NOMO-1 treated with dmso at 0.1 percent for 144 hours (cell line): ENCODE results near the gene VN1R5.
"Not testable (repeated sequence)": the region's sequence is repeated elsewhere in the genome, so short reads cannot be mapped to it uniquely, and the experiment has no call there.

Experiments
- DNase-seq: peaks from one replicate; lab custom pipeline; 2025; ENCODE audit not compliant: unreplicated experiment; lab: John Stamatoyannopoulos, UW

The VN1R5 gene

GRCh38 chr1:247270003-247270402, 14.1 kb downstream of the VN1R5 start:
- DNase-seq, result no peak

DNA sequence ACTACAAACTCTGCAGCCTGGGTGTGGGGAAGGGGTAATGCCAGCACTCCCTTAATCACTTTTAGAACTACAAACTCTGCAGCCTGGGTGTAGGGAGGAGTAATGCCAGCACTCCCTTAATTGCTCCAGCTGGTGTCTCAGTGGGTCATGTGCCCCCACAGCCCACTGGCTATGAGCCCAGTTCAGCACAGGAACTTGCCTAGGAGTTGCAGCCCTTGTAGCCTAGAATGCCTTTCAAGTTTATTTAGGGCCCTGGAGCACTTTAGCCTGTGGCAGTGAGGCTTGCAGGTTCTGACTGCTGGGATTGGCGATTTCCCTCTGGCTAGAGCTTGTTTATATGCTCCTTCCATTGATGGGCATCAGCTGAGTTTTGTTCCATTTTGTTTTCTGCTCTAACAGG, 17.1 kb downstream of the VN1R5 start:
- no peak for DNase-seq

DNA sequence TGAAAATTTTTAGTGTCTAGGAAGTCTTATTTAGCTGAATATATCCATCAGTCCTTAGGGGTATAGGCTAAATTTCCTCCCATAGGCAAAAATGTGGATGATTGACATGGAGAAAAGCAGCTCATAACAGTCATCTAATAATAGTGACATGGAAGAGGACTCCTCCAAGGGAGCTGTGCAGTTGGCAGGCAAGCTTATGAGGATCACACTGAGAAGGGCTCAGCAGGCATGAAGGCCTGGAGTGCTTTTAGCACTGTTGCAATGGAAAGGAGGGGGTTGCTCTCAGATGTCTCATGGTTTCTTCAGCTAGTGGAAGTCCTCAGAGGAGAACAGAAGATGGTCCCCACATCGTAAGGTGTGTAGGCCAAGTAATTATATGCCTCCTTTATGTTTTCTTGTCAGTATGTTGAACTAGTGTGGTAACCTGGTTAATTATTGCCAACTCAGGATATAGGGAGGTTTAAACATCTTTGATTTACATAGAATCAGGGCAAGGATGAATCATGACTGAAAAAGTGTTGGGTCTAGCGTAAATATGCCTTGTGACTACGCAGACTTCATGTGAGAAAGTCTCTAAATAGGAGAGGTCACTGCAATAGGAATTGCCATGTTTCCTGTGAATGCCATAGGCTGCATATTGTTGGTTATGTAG, 18.9 kb downstream of the VN1R5 start:
- DNase-seq, result no peak

- DNase-seq, result no peak
Observed at GRCh38 chr1:247277191-247277590, 21.3 kb downstream of the VN1R5 start.

- no peak for DNase-seq
Observed at GRCh38 chr1:247281001-247281574, 25.2 kb downstream of the VN1R5 start.

- DNase-seq, result no peak
Observed at GRCh38 chr1:247286134-247286670, 30.3 kb downstream of the VN1R5 start.

GRCh38 chr1:247287460-247287859, 31.6 kb downstream of the VN1R5 start:
- DNase-seq, result no peak

GRCh38 chr1:247288341-247288740, 32.5 kb downstream of the VN1R5 start:
- DNase-seq, result no peak

- not testable (repeated sequence) for DNase-seq
Observed at GRCh38 chr1:247289274-247289892, 33.5 kb downstream of the VN1R5 start.

DNA sequence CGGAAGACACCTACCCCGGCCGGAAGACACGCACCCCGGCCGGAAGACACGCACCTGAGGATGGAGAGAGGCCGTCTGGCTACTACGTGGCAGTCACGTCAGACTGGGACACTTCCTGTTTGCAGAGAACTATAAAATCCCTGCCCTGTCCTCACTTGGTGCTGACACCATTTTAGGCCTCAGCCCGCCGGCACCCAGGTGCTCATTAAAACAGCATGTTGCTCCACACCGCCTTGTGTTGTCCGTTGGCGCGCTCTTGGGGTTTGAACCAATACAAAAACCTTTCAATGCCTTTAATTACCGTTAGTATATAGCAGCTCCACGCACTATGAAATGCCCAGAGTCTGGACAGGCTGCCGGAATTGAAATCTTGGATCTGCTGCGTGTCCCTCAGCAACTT, 34.7 kb downstream of the VN1R5 start:
- no peak for DNase-seq

GRCh38 chr1:247291161-247291560, 35.3 kb downstream of the VN1R5 start:
- no peak for DNase-seq

DNA sequence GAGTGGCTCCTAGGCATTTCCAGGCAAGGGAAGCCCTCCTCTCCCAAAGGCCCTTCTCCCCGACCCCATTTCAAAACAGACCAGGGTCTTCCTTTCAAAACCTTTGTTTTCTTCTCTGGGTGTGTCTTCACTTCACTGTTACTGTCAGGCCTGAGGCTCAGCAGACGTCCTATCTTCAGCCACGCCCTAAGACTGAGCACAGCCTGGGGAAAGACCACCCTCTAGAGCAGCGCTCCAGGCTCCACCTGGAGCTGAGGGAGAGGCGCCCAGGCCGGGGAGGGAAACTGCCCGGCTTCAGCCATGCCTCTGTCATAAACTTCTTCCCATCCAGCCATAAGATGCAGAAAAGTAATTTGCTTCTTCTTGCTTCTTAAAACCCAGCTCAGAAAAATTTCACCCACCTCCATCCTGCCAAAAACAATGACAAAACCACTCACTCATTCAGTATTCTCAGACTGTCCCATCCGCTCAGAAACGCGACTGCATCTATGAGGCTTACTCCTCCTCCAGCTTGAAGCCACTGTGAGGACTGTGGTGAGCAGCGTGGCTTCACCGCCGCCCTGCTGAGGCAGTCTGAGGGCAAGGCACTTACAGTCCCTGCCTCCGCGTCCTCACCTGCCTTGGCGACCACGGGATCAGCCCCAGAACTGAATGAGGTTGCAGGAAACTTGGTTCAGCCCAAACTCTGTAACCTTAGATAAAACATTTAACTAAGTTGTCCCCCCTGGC, 36.1 kb downstream of the VN1R5 start:
- no peak for DNase-seq

- no peak for DNase-seq
Observed at GRCh38 chr1:247293047-247293446, 37.2 kb downstream of the VN1R5 start.

DNA sequence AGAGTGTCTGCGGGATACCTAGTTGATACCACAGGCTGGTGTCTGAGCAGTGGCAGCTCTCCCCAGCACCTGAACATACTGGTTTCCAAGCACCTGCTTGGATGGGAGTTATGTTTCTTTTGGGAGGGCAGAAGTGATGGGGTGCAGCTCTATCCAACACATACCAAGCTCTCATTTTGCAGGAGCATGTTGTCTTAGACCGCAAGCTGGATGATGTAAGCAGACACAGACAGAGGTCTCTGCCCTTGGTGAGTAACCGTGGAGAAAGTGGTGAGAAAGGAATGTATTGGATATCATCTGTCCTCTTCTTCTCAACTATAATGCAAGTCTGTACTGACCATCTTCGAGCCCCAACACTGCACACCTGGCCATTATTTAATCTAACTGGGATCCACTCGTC, 38.4 kb downstream of the VN1R5 start:
- no peak for DNase-seq

- DNase-seq, result no peak
Observed at GRCh38 chr1:247295274-247295684, 39.4 kb downstream of the VN1R5 start.

- DNase-seq, result no peak
Observed at GRCh38 chr1:247295746-247296145, 39.9 kb downstream of the VN1R5 start.

- DNase-seq, result no peak
Observed at GRCh38 chr1:247296599-247297180, 40.8 kb downstream of the VN1R5 start.

DNA sequence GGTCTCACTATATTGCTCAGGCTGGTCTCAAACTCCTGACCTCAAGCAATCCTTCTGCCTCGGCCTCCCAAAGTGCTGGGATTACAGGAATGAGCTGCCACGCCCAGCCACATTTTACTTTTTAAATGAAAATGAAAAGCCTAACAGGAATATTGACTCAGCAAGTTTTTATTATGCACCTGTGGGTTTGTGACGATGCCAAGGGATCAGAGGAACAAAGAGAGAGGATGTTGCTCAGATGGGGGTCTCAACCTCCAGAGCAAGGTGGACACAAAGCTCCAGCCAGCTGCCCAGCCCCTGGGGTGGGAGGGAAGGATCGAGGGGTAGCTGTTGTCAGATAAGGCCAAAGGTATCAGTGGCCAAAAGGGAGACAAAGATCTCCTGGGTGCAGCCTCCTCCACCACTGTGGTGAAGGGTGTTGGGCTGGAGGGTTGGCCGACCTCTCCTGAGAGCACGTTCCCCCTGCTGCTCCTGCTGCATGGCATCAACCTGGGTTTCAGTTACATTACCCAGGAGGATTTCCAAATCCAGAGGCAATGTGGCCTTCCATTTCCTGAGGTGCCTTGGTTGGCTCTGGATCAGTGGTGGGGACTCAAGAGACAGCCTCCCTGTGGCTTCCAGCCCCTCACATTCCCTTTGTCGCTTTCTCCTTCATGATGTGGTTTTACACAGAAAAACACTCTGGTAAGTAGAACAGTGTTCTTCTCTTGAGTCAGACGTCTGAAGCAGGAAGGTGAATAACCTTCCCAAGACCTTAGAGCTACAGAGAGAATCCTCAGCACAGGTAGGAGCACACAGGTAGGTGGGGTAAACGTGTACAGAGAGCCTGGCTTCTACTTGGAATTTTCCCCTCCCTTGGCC, 41.6 kb downstream of the VN1R5 start:
- no peak for DNase-seq

GRCh38 chr1:247298124-247298481, 42.2 kb downstream of the VN1R5 start:
- no peak for DNase-seq

- no peak for DNase-seq
Observed at GRCh38 chr1:247298701-247299100, 42.8 kb downstream of the VN1R5 start.
